Measurements from ENCODE around the gene EEF1A2.

EEF1A2 gene

GRCh38 chr20:63522981-63523611 is 24.2 kb upstream of the EEF1A2 start:
- DNase-seq (ENCODE audit: low read depth, low spot score), result no peak
- no peak overlapping the region for H3K4me3 ChIP-seq (ENCODE audit: low read depth, low read length)
- ChIA-PET CTCF (interaction anchor here (0.8 to 3.4 kb wide), 5 partner anchors 15 to 457 kb away, joined by 3 to 34 read pairs (median 4); partner anchors contain the start of gene PTK6), POLR2A (no interaction called here)
- TF ChIP-seq, protein P1, sequence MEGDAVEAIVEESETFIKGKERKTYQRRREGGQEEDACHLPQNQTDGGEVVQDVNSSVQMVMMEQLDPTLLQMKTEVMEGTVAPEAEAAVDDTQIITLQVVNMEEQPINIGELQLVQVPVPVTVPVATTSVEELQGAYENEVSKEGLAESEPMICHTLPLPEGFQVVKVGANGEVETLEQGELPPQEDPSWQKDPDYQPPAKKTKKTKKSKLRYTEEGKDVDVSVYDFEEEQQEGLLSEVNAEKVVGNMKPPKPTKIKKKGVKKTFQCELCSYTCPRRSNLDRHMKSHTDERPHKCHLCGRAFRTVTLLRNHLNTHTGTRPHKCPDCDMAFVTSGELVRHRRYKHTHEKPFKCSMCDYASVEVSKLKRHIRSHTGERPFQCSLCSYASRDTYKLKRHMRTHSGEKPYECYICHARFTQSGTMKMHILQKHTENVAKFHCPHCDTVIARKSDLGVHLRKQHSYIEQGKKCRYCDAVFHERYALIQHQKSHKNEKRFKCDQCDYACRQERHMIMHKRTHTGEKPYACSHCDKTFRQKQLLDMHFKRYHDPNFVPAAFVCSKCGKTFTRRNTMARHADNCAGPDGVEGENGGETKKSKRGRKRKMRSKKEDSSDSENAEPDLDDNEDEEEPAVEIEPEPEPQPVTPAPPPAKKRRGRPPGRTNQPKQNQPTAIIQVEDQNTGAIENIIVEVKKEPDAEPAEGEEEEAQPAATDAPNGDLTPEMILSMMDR (IDR thresholded peaks at IDR 0.05; ENCODE audit: insufficient read depth, low read length, missing control alignments), result no peak

DNA sequence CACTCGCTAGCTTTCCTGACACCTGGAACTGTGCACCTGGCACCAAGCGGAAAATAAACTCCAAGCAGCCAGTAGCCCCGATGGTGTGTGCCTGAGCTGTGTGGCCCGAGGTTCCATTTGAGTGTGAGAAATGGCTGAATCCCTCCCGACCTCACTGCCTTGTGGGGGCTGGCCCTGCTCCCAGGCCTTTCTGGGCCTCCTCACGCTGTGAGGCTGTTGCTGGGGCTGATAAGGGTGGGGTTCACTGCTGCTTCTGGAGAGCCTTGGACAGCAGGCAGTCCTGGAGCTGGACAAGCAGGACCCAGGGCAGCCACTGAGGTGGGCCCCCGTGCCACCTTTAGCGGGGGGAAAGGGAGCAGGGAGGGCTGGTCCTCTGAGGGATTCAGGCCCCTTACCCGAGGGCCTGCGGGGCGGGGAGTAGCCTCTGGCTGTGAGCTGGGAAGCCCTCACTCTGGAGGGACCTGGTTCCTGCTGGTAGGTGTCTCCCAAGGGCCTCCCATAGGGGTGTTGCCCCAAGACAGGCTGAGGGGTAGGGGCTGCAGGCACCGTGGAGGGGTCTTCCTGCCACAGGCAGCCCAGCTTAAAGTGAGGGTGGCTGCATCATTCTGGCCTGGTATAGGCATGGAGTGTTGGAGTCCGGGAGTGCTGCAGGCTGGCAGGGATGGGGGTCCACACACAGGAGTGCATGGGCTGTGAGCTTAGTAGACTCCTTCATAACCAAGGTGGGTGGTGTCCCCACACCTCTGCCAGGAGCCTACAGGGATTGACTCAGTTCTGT is 23.4 kb upstream of the EEF1A2 start:
- DNase-seq (ENCODE audit: low read depth, low spot score), result no peak
- H3K4me3 ChIP-seq (ENCODE audit: low read depth, low read length), result peak overlapping the region; percentile 91

DNA sequence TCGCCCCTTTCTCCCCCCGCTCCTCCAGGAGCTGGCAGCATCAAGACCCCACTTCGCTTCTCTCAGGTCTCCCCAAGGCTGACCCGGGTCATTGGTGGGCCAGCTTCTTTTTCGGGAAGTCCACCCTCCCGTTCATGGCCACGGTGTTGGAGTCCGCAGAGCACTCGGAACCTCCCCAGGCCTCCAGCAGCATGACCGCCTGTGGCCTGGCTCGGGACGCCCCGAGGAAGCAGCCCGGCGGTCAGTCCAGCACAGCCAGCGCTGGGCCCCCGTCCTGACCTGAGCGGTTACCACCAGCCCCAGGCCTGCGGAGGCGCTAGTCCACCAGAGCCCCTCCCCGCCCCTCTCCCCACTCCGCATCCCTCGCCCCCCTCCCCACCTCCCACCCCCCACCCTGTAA is 22.7 kb upstream of the EEF1A2 start:
- TF ChIP-seq, protein P1 (IDR thresholded peaks at IDR 0.05; ENCODE audit: insufficient read depth, low read length, missing control alignments), result no peak
- no peak for DNase-seq (ENCODE audit: low read depth, low spot score)
- ChIA-PET CTCF (interaction anchor here (1.1 to 5.0 kb wide), 6 partner anchors 7 to 452 kb away, joined by 3 to 34 read pairs (median 6); partner anchors contain the start of gene PTK6), POLR2A (interaction anchor here (0.6 to 2.0 kb wide), 12 partner anchors 8 to 505 kb away, joined by 3 to 7 read pairs (median 4); partner anchors contain the start of genes ARFGAP1, ARFRP1, PTK6 and RTEL1)
- H3K4me3 ChIP-seq (ENCODE audit: low read depth, low read length), result peak overlapping the region; percentile 91

More for the DNA sequence above, 23.4 kb upstream of the EEF1A2 start:
- ChIA-PET CTCF (interaction anchor here (0.8 to 3.4 kb wide), 4 partner anchors 15 to 452 kb away, joined by 3 to 34 read pairs (median 4); partner anchors contain the start of gene PTK6), POLR2A (interaction anchor here (1.1 to 2.0 kb wide), 3 partner anchors 7 to 25 kb away, joined by 3 to 7 read pairs (median 6); no protein-coding TSS in a partner anchor)
- TF ChIP-seq, protein P1 (IDR thresholded peaks at IDR 0.05; ENCODE audit: insufficient read depth, low read length, missing control alignments), result no peak

DNA sequence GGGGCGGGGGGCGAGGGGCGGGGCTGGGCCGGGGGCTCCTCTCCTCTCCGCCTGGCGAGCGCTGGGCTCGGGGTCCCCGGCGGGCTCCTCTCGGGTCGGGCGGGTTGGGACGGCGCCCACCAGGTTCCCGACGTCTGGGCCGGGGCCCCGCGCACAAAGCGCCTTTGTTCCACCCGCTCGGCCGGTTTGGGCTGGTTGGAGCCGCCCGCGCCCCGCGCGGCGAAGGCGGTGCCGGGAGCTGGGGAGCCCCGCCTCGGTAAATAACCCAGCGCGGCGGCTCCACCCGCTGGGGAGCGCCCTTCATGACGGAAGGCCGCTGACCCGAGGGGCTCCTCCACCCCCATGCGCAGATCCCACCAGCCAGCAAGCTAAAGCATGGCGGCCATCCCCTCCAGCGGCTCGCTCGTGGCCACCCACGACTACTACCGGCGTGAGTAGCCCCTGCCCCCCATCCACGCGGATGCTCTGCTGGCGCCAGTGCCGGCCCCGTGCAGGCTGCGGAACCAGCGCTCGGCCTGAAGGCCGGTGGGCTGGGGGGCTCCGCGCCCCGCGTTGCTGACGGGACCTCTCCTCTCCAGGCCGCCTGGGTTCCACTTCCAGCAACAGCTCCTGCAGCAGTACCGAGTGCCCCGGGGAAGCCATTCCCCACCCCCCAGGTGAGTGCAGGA is 22.2 kb upstream of the EEF1A2 start:
- ChIA-PET CTCF (interaction anchor here (1.1 to 5.0 kb wide), 6 partner anchors 8 to 453 kb away, joined by 3 to 34 read pairs (median 6); partner anchors contain the start of gene PTK6), POLR2A (interaction anchor here (0.6 to 2.0 kb wide), 13 partner anchors 8 to 506 kb away, joined by 3 to 7 read pairs (median 3); partner anchors contain the start of genes ARFGAP1, ARFRP1, PTK6 and RTEL1)
- DNase-seq (ENCODE audit: low read depth, low spot score), result no peak
- TF ChIP-seq, protein P1 (IDR thresholded peaks at IDR 0.05; ENCODE audit: insufficient read depth, low read length, missing control alignments), result peak; percentile 22
- H3K4me3 ChIP-seq (ENCODE audit: low read depth, low read length), result peak overlapping the region; percentile 91

DNA sequence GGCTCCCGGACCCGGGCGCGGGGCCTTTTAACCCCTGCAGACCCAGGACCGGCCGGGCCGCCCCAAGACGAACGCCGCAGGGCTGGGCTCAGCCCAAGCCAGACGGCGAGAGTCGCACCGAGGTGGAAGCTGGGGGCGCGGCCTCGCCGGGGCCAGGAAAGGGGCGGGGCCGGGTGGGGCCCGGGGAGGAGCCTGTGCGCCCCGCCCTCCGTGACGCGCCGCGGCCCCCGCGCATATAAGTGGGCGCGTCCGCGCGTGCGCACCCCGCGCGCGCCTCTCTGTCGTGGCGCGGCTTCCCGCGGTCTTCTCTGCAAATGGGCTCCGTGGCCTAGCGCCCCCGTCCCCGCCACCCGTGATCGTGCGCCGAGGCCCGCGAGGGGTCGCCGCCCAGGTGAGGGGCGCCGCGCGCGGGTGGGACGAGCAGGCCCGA is 21.6 kb upstream of the EEF1A2 start, which contains the start of gene PPDPF:
Gene PPDPF (plus strand): TSS at position 262 of the 430 bp plus-strand sequence. CDS start 544 bp downstream, outside the sequence.
- no peak for DNase-seq (ENCODE audit: low read depth, low spot score)
- TF ChIP-seq, protein P1 (IDR thresholded peaks at IDR 0.05; ENCODE audit: insufficient read depth, low read length, missing control alignments), result no peak
- ChIA-PET CTCF (interaction anchor here (1.0 to 5.0 kb wide), 6 partner anchors 9 to 211 kb away, joined by 3 to 34 read pairs (median 6); partner anchors contain the start of gene PTK6), POLR2A (interaction anchor here (0.6 to 2.0 kb wide), 7 partner anchors 10 to 345 kb away, joined by 3 to 7 read pairs (median 5); partner anchors contain the start of genes ARFGAP1, PTK6, RTEL1 and TPD52L2)
- peak within 1 kb of the TSS; percentile 91 for H3K4me3 ChIP-seq (ENCODE audit: low read depth, low read length)
